SK-N-MC (cell line): Measurements from ENCODE around the gene SBNO1.
"Not testable (repeated sequence)": the region's sequence is repeated elsewhere in the genome, so short reads cannot be mapped to it uniquely, and the experiment has no call there.

Source experiments
- DNase-seq: peaks from one replicate; pipeline ENCODE4 v3.0.0-alpha.2; 2011; ENCODE audit warnings: low read depth, low spot score
- H3K27ac ChIP-seq: fragments of 200-600 bp; sonication (generic); 2 replicates; pipeline ENCODE4 v1.5.1; 2016; ENCODE audit warnings: mixed run types
- H3K36me3 ChIP-seq: fragments of 200-600 bp; sonication (generic); 2 replicates; pipeline ENCODE4 v1.6.1; 2017; ENCODE audit warnings: antibody characterized with exemption, low read length, mixed read lengths; ENCODE audit not compliant: insufficient read depth
- H3K4me3 ChIP-seq: fragments of 200-600 bp; sonication (generic); 2 replicates; pipeline ENCODE4 v1.5.1; 2016
- H3K9ac ChIP-seq: fragments of 200-600 bp; sonication (generic); 2 replicates; pipeline ENCODE4 v1.8.0; 2017; ENCODE audit warnings: mixed run types, mixed read lengths; ENCODE audit not compliant: insufficient read length
- H3K9me3 ChIP-seq: fragments of 200-600 bp; sonication (generic); 2 replicates; pipeline ENCODE4 v1.6.1; 2017; ENCODE audit warnings: low read depth, mild to moderate bottlenecking, antibody characterized with exemption, low read length, moderate library complexity, mixed read lengths
- EZH2 ChIP-seq: fragments of 200-600 bp; sonication (generic); IDR thresholded peaks from one replicate; pipeline ENCODE4 v1.6.1; 2017; ENCODE audit warnings: antibody characterized with exemption
- FOXP2 ChIP-seq: optimal IDR thresholded peaks from 2 replicates; pipeline ENCODE3; 2011; ENCODE audit warnings: mild to moderate bottlenecking, moderate library complexity; ENCODE audit not compliant: insufficient read depth; ENCODE audit errors: extremely low read length, control extremely low read depth
- POLR2AphosphoS5 ChIP-seq: IDR thresholded peaks from 2 replicates; pipeline ENCODE4 v1.6.1; 2012; ENCODE audit warnings: mild to moderate bottlenecking, low read depth, low read length, borderline replicate concordance

SBNO1 gene

GRCh38 chr12:123364532-123365024, at the start of gene SBNO1:
SBNO1 (minus strand) TSS chr12:123364847; CDS start chr12:123350441, 14,406 bp downstream.
- peak; percentile 37 for DNase-seq
- no peak for TF ChIP-seq FOXP2
- peak; percentile 70 for TF ChIP-seq POLR2AphosphoS5
- no peaks in the 10 kb centered on the region for H3K9me3 ChIP-seq
- peak within 1 kb of the TSS; percentile 95 for H3K9ac ChIP-seq
- H3K4me3 ChIP-seq = peak within 1 kb of the TSS; percentile 90
- H3K27ac ChIP-seq = peak within 1 kb of the TSS; percentile 95
- peaks cover 10% of the 10 kb centered on the region; the same call in 1 of the 2 replicates for H3K36me3 ChIP-seq

GRCh38 chr12:123410041-123410412, 45.4 kb upstream of the SBNO1 start:
- no peak overlapping the region for H3K9ac ChIP-seq
- H3K9me3 ChIP-seq = no peaks in the 10 kb centered on the region
- no peak for DNase-seq
- no peak overlapping the region for H3K27ac ChIP-seq
- TF ChIP-seq FOXP2 = no peak
- TF ChIP-seq POLR2AphosphoS5 = no peak
- TF ChIP-seq EZH2 = no peak
- peaks cover 22% of the 10 kb centered on the region for H3K36me3 ChIP-seq
- no peak overlapping the region for H3K4me3 ChIP-seq

GRCh38 chr12:123409284-123410040, 44.8 kb upstream of the SBNO1 start:
- H3K27ac ChIP-seq, H3K9ac ChIP-seq: not testable (repeated sequence)

GRCh38 chr12:123408619-123409018, 44.0 kb upstream of the SBNO1 start:
- DNase-seq, H3K9me3 ChIP-seq, H3K27ac ChIP-seq, H3K9ac ChIP-seq, H3K4me3 ChIP-seq: not testable (repeated sequence)
- peaks cover 37% of the 10 kb centered on the region for H3K36me3 ChIP-seq

More at GRCh38 chr12:123409284-123410040, 44.8 kb upstream of the SBNO1 start:
- H3K36me3 ChIP-seq = peaks cover 28% of the 10 kb centered on the region
- not testable (repeated sequence) for H3K4me3 ChIP-seq, H3K9me3 ChIP-seq, DNase-seq

- DNase-seq, H3K27ac ChIP-seq, H3K9ac ChIP-seq, H3K4me3 ChIP-seq, H3K9me3 ChIP-seq: not testable (repeated sequence)
- H3K36me3 ChIP-seq = peaks cover 43% of the 10 kb centered on the region
Measured at GRCh38 chr12:123407934-123408333, 43.3 kb upstream of the SBNO1 start.

- peaks cover 50% of the 10 kb centered on the region for H3K36me3 ChIP-seq
- H3K4me3 ChIP-seq = not testable (repeated sequence)
Measured at GRCh38 chr12:123407269-123407668, 42.6 kb upstream of the SBNO1 start.

GRCh38 chr12:123404581-123404980, 39.9 kb upstream of the SBNO1 start:
- DNase-seq = no peak
- TF ChIP-seq POLR2AphosphoS5 (no peak), EZH2 (no peak), FOXP2 (no peak)
- H3K27ac ChIP-seq = no peak overlapping the region
- no peak overlapping the region for H3K9ac ChIP-seq
- H3K4me3 ChIP-seq = no peak overlapping the region
- H3K36me3 ChIP-seq = peaks cover 58% of the 10 kb centered on the region
- H3K9me3 ChIP-seq = no peaks in the 10 kb centered on the region

More at GRCh38 chr12:123407269-123407668, 42.6 kb upstream of the SBNO1 start:
- not testable (repeated sequence) for DNase-seq, H3K9ac ChIP-seq, H3K27ac ChIP-seq, H3K9me3 ChIP-seq

GRCh38 chr12:123401753-123402683, 37.4 kb upstream of the SBNO1 start:
- DNase-seq = no peak
- Histone ChIP-seq H3K27ac (no peak overlapping the region), H3K9ac (no peak overlapping the region), H3K9me3 (no peaks in the 10 kb centered on the region), H3K4me3 (no peak overlapping the region), H3K36me3 (peaks cover 76% of the 10 kb centered on the region)
- TF ChIP-seq FOXP2 = no peak
- TF ChIP-seq POLR2AphosphoS5 = no peak
- no peak for TF ChIP-seq EZH2

GRCh38 chr12:123399255-123399617, 34.6 kb upstream of the SBNO1 start:
- peaks cover 78% of the 10 kb centered on the region for H3K36me3 ChIP-seq
- DNase-seq = no peak
- TF ChIP-seq EZH2 = no peak
- TF ChIP-seq POLR2AphosphoS5 = no peak
- TF ChIP-seq FOXP2 = no peak
- H3K9me3 ChIP-seq = no peaks in the 10 kb centered on the region
- H3K27ac ChIP-seq = no peak overlapping the region
- no peak overlapping the region for H3K4me3 ChIP-seq
- H3K9ac ChIP-seq = no peak overlapping the region
